WTC11 (cell line): Measurements from ENCODE around the gene BCAS1. TPM values are rescaled to one million over a fixed set of nuclear protein-coding genes. Genes with fewer than 3 reads are reported as not detected.

Experiments
- ATAC-seq: fragments of 200-7000 bp; cut with Tn5 transposase; 2 replicates; pipeline ENCODE4 v1.10.0; 2021; ENCODE audit warnings: mild to moderate bottlenecking, moderate library complexity
- CTCF ChIA-PET: fragments of 300-600 bp; sonication (Branson Sonifier 250); formaldehyde crosslinking; loops from one replicate; lab custom pipeline; 2021; ENCODE audit warnings: antibody characterized with exemption; lab: Charles Lee
- POLR2A ChIA-PET: fragments of 350-600 bp; sonication (Branson Sonifier 250); formaldehyde crosslinking; loops from one replicate; lab custom pipeline; 2021; ENCODE audit warnings: antibody characterized with exemption; lab: Charles Lee
- DNase-seq: peaks from one replicate; pipeline ENCODE4 v3.0.0; 2021; ENCODE audit warnings: low spot score
- H3K27ac Mint-ChIP-seq: 2 replicates; pipeline ENCODE4 v1.8.0; 2021; ENCODE audit warnings: mixed read lengths
- H3K27me3 Mint-ChIP-seq: 2 replicates; pipeline ENCODE4 v1.8.0; 2021; ENCODE audit warnings: low read depth, mild to moderate bottlenecking, moderate library complexity, mixed read lengths
- H3K36me3 Mint-ChIP-seq: 2 replicates; pipeline ENCODE4 v1.8.0; 2021; ENCODE audit warnings: mixed read lengths
- H3K4me1 Mint-ChIP-seq: 2 replicates; pipeline ENCODE4 v1.8.0; 2022; ENCODE audit warnings: mixed read lengths
- H3K4me3 Mint-ChIP-seq: 2 replicates; pipeline ENCODE4 v1.8.0; 2021; ENCODE audit warnings: mild to moderate bottlenecking, moderate library complexity, mixed read lengths
- H3K9me3 Mint-ChIP-seq: 2 replicates; pipeline ENCODE4 v1.8.0; 2021; ENCODE audit warnings: mixed read lengths
- CDX4 ChIP-seq: fragments of 250-450 bp; sonication (Bioruptor Pico); IDR thresholded peaks from 2 replicates; pipeline ENCODE4 v1.9.0; 2021; ENCODE audit warnings: moderate library complexity, mild to moderate bottlenecking, inconsistent platforms, borderline replicate concordance
- CREM ChIP-seq: sonication (generic); formaldehyde crosslinking; IDR thresholded peaks from 2 replicates; pipeline ENCODE4 v1.8.1; 2022; ENCODE audit warnings: mild to moderate bottlenecking, missing genetic modification reagents, moderate library complexity
- FOXP1 ChIP-seq: sonication (generic); formaldehyde crosslinking; IDR thresholded peaks from 2 replicates; pipeline ENCODE4 v1.8.0; 2022; ENCODE audit warnings: missing genetic modification reagents, mild to moderate bottlenecking, moderate library complexity, borderline replicate concordance
- HMGXB4 ChIP-seq: sonication (generic); formaldehyde crosslinking; IDR thresholded peaks from 2 replicates; pipeline ENCODE4 v1.8.1; 2023; ENCODE audit warnings: mild to moderate bottlenecking, moderate library complexity, missing genetic modification reagents
- JUN ChIP-seq: sonication (generic); formaldehyde crosslinking; IDR thresholded peaks from 2 replicates; pipeline ENCODE4 v1.8.0; 2023; ENCODE audit warnings: mild to moderate bottlenecking, missing genetic modification reagents
- NR3C1 ChIP-seq: sonication (generic); formaldehyde crosslinking; conservative IDR thresholded peaks from 2 replicates; pipeline ENCODE4 v1.8.1; 2023; ENCODE audit warnings: low read depth, mild to moderate bottlenecking, missing genetic modification reagents
- RELA ChIP-seq: sonication (generic); formaldehyde crosslinking; IDR thresholded peaks from 2 replicates; pipeline ENCODE4 v1.8.1; 2022; ENCODE audit warnings: missing genetic modification reagents, mild to moderate bottlenecking, borderline replicate concordance
- ZMAT4 ChIP-seq: fragments of 250-450 bp; sonication (Bioruptor Pico); IDR thresholded peaks from 2 replicates; pipeline ENCODE4 v1.9.0; 2021; ENCODE audit warnings: mild to moderate bottlenecking
- ZNF232 ChIP-seq: sonication (generic); formaldehyde crosslinking; IDR thresholded peaks from 2 replicates; pipeline ENCODE4 v1.8.0; 2022; ENCODE audit warnings: mild to moderate bottlenecking, missing genetic modification reagents
- ZNF263 ChIP-seq: sonication (generic); formaldehyde crosslinking; IDR thresholded peaks from 2 replicates; pipeline ENCODE4 v1.8.1; 2022; ENCODE audit warnings: low read depth, mild to moderate bottlenecking, moderate library complexity, missing genetic modification reagents
- ZNF317 ChIP-seq: sonication (generic); formaldehyde crosslinking; IDR thresholded peaks from 2 replicates; pipeline ENCODE4 v1.8.1; 2023; ENCODE audit warnings: low read depth, mild to moderate bottlenecking, moderate library complexity, missing genetic modification reagents, borderline replicate concordance
- total RNA-seq: library from RNA; stranded (reverse); gene quantifications from 3 replicates; pipeline ENCODE4 v1.2.3, GENCODE V29; 2021
- TF ChIP-seq, protein P1 (sequence below): sonication (generic); formaldehyde crosslinking; conservative IDR thresholded peaks from 2 replicates; pipeline ENCODE4 v1.8.1; 2022; ENCODE audit warnings: mild to moderate bottlenecking, missing genetic modification reagents
- TF ChIP-seq, protein P2 (sequence below): sonication (generic); formaldehyde crosslinking; conservative IDR thresholded peaks from 2 replicates; pipeline ENCODE4 v1.8.1; 2023; ENCODE audit warnings: mild to moderate bottlenecking, low read depth, missing genetic modification reagents, moderate library complexity
- TF ChIP-seq, protein P3 (sequence below): sonication (generic); formaldehyde crosslinking; IDR thresholded peaks from 2 replicates; pipeline ENCODE4 v1.8.0; 2023; ENCODE audit warnings: missing genetic modification reagents, mild to moderate bottlenecking, borderline replicate concordance

BCAS1 gene
- total RNA-seq, 1 experiment from 2014 or later, result 0.11 TPM

- ATAC-seq, result no peak
- ChIA-PET POLR2A (no interaction called here), CTCF (interaction anchor here (0.6 kb wide), 1 partner anchor 59 kb away, joined by 5 read pairs; no protein-coding TSS in a partner anchor)
- Mint-ChIP-seq H3K9me3 (peaks cover 12% of the 10 kb centered on the region), H3K4me3 (no peak overlapping the region), H3K36me3 (no peaks in the 10 kb centered on the region)
- DNase-seq, result no peak
- TF ChIP-seq RELA (CRISPR knock-in tag) (no peak), ZNF263 (no peak), ZMAT4 (CRISPR knock-in tag) (no peak)
- TF ChIP-seq, protein P1, sequence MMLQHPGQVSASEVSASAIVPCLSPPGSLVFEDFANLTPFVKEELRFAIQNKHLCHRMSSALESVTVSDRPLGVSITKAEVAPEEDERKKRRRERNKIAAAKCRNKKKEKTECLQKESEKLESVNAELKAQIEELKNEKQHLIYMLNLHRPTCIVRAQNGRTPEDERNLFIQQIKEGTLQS (CRISPR knock-in tag), result no peak
- TF ChIP-seq, all 79 proteins: peak for 0
- Mint-ChIP-seq H3K27ac (no peak overlapping the region), H3K4me1 (no peaks in the 10 kb centered on the region), H3K27me3 (no peaks in the 10 kb centered on the region)
Measured at GRCh38 chr20:54042021-54042420, 28.4 kb downstream of the BCAS1 start.

DNA sequence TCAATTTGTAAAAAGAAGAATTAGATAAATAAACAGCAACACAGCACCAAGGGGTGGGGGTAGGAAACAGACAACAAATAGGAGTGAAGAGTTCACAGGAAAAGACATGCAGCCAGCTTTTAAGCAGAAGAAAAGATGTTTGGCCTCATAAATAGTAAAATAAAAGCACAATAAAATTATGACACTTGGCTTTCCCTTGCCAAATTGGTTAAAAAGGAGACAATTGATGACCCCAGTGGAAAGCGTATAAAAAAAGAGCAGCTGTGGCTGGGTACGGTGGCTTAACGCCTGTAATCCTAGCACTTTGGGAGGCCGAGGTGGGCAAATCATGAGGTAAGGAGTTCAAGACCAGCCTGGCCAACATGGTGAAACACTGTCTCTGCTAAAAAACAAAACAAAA lies 29.1 kb downstream of the BCAS1 start:
- TF ChIP-seq CREM (CRISPR knock-in tag), result no peak
- no peak for TF ChIP-seq FOXP1
- no peak for TF ChIP-seq NR3C1
- TF ChIP-seq, protein P2, sequence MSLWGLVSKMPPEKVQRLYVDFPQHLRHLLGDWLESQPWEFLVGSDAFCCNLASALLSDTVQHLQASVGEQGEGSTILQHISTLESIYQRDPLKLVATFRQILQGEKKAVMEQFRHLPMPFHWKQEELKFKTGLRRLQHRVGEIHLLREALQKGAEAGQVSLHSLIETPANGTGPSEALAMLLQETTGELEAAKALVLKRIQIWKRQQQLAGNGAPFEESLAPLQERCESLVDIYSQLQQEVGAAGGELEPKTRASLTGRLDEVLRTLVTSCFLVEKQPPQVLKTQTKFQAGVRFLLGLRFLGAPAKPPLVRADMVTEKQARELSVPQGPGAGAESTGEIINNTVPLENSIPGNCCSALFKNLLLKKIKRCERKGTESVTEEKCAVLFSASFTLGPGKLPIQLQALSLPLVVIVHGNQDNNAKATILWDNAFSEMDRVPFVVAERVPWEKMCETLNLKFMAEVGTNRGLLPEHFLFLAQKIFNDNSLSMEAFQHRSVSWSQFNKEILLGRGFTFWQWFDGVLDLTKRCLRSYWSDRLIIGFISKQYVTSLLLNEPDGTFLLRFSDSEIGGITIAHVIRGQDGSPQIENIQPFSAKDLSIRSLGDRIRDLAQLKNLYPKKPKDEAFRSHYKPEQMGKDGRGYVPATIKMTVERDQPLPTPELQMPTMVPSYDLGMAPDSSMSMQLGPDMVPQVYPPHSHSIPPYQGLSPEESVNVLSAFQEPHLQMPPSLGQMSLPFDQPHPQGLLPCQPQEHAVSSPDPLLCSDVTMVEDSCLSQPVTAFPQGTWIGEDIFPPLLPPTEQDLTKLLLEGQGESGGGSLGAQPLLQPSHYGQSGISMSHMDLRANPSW, result no peak
- no peak for TF ChIP-seq RELA (CRISPR knock-in tag)
- no peak for TF ChIP-seq HMGXB4 (CRISPR knock-in tag)
- TF ChIP-seq JUN (CRISPR knock-in tag), result no peak
- TF ChIP-seq, protein P3, sequence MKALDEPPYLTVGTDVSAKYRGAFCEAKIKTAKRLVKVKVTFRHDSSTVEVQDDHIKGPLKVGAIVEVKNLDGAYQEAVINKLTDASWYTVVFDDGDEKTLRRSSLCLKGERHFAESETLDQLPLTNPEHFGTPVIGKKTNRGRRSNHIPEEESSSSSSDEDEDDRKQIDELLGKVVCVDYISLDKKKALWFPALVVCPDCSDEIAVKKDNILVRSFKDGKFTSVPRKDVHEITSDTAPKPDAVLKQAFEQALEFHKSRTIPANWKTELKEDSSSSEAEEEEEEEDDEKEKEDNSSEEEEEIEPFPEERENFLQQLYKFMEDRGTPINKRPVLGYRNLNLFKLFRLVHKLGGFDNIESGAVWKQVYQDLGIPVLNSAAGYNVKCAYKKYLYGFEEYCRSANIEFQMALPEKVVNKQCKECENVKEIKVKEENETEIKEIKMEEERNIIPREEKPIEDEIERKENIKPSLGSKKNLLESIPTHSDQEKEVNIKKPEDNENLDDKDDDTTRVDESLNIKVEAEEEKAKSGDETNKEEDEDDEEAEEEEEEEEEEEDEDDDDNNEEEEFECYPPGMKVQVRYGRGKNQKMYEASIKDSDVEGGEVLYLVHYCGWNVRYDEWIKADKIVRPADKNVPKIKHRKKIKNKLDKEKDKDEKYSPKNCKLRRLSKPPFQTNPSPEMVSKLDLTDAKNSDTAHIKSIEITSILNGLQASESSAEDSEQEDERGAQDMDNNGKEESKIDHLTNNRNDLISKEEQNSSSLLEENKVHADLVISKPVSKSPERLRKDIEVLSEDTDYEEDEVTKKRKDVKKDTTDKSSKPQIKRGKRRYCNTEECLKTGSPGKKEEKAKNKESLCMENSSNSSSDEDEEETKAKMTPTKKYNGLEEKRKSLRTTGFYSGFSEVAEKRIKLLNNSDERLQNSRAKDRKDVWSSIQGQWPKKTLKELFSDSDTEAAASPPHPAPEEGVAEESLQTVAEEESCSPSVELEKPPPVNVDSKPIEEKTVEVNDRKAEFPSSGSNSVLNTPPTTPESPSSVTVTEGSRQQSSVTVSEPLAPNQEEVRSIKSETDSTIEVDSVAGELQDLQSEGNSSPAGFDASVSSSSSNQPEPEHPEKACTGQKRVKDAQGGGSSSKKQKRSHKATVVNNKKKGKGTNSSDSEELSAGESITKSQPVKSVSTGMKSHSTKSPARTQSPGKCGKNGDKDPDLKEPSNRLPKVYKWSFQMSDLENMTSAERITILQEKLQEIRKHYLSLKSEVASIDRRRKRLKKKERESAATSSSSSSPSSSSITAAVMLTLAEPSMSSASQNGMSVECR (CRISPR knock-in tag), result no peak
- no peak for TF ChIP-seq ZNF232 (CRISPR knock-in tag)
- TF ChIP-seq CDX4, result no peak
- no peak for TF ChIP-seq ZNF317 (CRISPR knock-in tag)
- TF ChIP-seq, protein P1 (CRISPR knock-in tag), result no peak
- no peak for TF ChIP-seq ZMAT4 (CRISPR knock-in tag)
- Mint-ChIP-seq H3K27me3 (no peaks in the 10 kb centered on the region), H3K36me3 (no peaks in the 10 kb centered on the region), H3K4me3 (no peak overlapping the region), H3K4me1 (no peaks in the 10 kb centered on the region), H3K27ac (no peak overlapping the region), H3K9me3 (peaks cover 12% of the 10 kb centered on the region)
- no peak for DNase-seq
- ChIA-PET POLR2A (no interaction called here), CTCF (no interaction called here)
- ATAC-seq, result no peak
